GM15510 (cell line): Measurements from ENCODE around the gene PDE6B.

Experiments
- POLR2A ChIP-seq: IDR thresholded peaks from 3 replicates; pipeline ENCODE4 v1.6.1; 2011; ENCODE audit warnings: borderline replicate concordance; ENCODE audit not compliant: insufficient read length; ENCODE audit errors: extremely low read depth

Gene PDE6B

GRCh38 chr4:660401-660800 lies 35.0 kb downstream of the PDE6B start:
- no peak for TF ChIP-seq POLR2A

DNA sequence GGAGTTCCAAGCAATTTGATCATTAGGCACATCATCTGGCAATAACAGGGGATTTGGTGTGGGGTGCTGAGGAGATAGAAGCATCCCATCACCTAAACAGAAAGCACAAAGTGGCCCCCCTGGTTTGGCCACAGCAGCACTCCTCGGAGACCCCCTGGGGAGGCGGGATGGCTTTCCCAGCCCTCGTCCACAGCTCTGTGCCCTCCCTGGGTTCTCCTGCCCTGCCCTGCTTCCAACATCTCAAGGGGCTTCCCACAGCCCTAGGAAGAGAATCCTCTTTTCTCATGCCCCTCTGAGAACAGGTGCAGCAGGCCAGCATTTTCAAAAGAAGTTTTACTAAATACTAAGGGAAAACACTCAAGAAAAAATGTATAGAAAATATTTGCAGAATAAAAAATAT lies 35.9 kb downstream of the PDE6B start:
- no peak for TF ChIP-seq POLR2A

DNA sequence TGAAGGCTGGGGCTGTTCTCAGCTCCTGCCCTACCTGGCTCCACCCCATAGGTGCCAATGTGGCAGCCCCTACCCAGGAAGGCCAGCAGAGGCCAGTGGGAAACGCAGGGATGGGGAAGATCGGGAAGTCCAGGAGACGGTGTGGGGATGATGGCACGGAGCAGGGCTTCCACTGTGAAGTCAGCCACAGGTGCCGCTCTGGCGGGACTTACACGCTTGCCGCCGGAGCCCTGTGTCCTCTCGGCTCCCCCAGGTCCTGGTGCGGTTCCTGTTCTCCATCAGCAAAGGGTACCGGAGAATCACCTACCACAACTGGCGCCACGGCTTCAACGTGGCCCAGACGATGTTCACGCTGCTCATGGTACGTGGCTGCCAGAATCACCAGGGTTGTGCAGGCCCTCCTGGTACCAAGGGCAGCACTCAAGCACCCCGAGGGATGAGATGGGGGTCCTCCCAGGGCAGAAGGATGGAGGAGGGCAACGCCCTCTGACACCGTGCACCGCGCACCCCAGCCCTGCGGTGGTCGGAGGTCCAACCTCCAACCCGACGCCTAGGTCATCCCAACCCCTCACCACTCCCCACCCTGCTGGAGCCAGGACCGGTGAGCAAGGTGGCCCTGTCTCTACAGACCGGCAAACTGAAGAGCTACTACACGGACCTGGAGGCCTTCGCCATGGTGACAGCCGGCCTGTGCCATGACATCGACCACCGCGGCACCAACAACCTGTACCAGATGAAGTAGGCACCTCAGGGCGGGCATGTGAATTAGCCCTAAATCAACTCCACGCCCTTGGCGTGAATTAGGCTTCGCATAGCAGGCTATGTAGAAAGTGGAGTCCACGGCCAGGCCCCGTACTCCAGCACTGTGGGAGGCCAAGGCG lies 36.7 kb downstream of the PDE6B start:
- TF ChIP-seq POLR2A = no peak

- TF ChIP-seq POLR2A = no peak
These were observed 37.7 kb downstream of the PDE6B start for GRCh38 chr4:663046-663437.

DNA sequence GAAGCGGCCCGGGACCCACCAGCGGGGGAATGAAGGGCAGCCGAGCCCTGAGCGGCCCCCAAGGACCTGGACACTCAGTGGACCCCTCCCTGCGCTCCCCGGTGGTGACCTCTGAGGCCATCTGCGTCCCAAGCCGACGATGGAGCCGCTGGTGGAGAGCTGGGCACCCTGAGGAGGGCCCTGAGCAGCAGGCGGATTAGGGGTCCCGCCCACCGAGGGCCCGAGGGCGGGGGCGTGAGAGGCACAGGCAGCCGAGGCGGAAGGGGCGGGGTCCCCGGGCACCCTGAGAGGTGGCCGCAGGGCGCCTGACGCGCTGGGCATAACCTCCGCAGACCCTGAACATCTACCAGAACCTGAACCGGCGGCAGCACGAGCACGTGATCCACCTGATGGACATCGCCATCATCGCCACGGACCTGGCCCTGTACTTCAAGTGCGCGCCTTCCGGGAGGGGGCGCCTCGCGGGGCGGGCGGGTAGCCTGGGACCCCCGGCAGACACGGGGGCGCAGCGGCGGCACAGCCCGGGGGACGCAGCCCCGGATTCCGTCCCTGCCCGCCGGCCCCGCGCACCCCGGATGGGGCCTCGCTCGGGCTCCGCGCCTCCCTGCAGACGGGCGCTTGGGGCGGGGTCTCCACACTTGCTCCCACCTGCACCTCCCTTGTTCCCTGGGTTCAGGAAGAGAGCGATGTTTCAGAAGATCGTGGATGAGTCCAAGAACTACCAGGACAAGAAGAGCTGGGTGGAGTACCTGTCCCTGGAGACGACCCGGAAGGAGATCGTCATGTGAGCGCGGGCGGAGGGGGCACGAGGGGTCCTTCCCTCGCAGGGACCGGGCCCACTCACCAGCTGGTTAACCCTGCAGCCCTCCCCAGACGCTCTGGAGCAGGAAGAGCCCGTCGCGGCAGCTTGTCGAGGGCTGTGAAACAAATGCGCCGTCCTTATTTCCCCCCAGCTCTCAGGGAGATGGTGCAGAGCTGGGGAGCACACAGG lies 38.4 kb downstream of the PDE6B start:
- TF ChIP-seq POLR2A = peak; percentile 30

DNA sequence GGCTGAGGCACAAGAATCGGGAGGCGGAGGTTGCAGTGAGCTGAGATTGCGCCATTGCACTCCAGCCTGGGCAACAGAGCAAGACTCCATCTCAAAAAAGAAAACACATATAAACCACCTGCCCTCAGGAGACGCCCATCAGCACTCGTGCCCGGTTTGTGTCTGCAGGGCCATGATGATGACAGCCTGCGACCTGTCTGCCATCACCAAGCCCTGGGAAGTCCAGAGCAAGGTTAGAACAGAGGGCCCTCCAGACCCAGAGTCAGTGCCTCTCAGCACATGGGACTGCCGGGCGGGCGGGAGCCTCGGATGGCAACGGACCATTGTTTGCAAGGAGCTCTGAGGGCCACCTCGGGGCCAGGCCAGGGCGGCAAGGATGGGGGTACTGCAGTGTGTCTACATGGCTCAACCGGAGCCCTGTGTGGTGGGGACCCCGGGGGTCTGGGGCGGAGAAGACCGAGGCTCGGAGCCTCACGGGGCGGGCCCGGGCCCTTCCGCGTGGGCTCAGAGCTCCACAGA lies 39.4 kb downstream of the PDE6B start:
- TF ChIP-seq POLR2A = no peak

GRCh38 chr4:665381-665750 lies 40.0 kb downstream of the PDE6B start:
- no peak for TF ChIP-seq POLR2A

- no peak for TF ChIP-seq POLR2A
These were observed 40.5 kb downstream of the PDE6B start for GRCh38 chr4:665751-666435.

GRCh38 chr4:666436-666810 lies 41.0 kb downstream of the PDE6B start:
- TF ChIP-seq POLR2A = no peak

GRCh38 chr4:666822-667544 lies 41.6 kb downstream of the PDE6B start:
- TF ChIP-seq POLR2A = no peak

DNA sequence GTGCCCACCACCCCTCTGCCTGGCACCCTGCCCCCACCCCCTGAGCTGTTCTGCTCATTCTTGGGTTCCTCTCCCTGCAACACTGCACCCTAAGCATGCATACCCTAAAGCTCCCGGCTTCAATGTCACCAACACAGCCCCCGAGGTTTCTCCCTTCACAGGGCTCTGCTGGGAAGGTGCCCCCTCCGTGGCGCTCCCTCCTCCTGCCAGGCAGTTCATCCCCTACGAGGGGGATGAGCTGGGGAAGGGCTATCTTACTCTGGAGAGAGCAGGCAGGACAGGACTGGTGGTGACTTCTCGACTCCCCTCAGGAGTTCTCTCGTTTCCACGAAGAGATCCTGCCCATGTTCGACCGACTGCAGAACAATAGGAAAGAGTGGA lies 42.2 kb downstream of the PDE6B start:
- no peak for TF ChIP-seq POLR2A

DNA sequence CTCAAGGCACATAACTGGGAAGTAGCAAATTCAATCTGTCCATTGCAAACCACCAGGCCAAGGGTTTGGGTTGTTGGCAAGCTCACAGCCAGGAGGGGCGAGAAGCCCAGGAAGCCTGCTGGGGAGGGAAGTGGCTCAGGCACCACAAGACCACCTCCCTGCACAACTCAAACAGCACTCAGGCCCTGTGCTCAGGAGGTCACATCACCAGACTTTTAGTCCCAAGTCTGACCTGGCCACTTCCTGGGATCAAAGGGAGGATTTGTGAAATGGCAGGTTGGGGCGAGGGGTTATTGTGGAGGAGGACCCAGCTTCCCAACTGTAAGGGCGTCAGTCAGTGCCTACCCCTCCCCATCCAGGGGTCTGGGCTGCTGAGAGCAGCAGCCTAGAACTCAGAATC lies 46.4 kb downstream of the PDE6B start:
- no peak for TF ChIP-seq POLR2A

DNA sequence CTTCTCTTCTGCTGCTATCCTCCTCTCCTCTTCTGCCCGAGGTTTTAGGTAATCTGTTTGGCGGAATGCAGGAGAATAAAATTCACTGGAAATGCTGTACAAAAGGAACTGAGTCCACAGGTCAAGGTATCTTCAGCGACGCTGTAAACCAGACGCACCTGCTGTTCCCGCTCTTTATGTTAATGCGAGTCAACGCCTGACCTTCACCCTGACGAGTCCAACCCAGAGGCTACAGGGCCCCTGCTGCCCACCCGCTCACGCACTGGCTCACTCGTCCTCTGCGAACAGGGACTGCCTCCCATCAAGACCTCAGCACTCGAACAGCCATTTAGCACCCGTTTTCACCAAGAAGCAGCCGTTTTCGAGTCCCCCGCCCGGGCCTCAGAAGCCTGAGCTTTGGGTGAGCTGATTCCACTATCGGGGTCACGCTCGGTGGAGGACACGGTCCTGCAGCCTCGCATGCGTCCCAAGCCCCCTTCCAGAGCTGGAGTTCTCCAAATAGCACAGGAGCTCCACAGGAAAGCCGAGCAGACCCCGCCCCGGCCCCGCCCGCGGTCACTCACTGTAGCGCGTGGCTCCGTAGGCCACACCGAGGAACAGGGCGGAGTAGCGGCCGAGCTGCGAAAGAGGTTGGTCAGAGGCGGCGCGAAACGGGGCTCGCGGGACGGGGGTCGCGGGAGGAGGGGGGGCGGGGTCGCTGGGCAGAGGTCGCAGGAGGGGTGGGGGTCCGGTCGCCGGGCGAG lies 48.1 kb downstream of the PDE6B start:
- TF ChIP-seq POLR2A = no peak
